HepG2 (cell line): ENCODE measurements around the gene ANTXR1.

ENCODE experiments used
- EP300 ChIP-seq, 3 experiments: sonication (generic) in 1 of 3; formaldehyde crosslinking in 1 of 3; IDR thresholded peaks; 2 replicates each; pipeline versions ENCODE4 v1.5.1 to v1.6.1; 2011 to 2020; ENCODE audit warnings: low read depth in 2 of 3, low read length in 2 of 3, borderline replicate concordance in 1 of 3, improper control_type of control experiment in 1 of 3, mild to moderate bottlenecking in 1 of 3, missing genetic modification reagents in 1 of 3, moderate library complexity in 1 of 3
- GABPA ChIP-seq, 2 experiments: IDR thresholded peaks; 2 replicates each; pipeline ENCODE4 v1.6.1; 2011 to 2016; ENCODE audit warnings: low read depth in 2 of 2, low read length in 1 of 2, missing biosample characterization in 1 of 2, missing genetic modification characterization in 1 of 2
- NCOA2 ChIP-seq: sonication (generic); formaldehyde crosslinking; IDR thresholded peaks from 2 replicates; pipeline ENCODE4 v1.8.0; 2022; ENCODE audit warnings: inconsistent platforms
- USF2 ChIP-seq, 2 experiments: sonication (generic) in 1 of 2; formaldehyde crosslinking in 1 of 2; IDR thresholded peaks; 2 replicates each; pipeline versions ENCODE4 v1.5.1 to v1.6.1; 2011 to 2020; ENCODE audit warnings: borderline replicate concordance in 1 of 2, low read depth in 1 of 2, low read length in 1 of 2, mild to moderate bottlenecking in 1 of 2, missing genetic modification reagents in 1 of 2, moderate library complexity in 1 of 2
- ZNF253 ChIP-seq: sonication (generic); formaldehyde crosslinking; IDR thresholded peaks from 2 replicates; pipeline ENCODE4 v1.8.0; 2022; ENCODE audit warnings: mild to moderate bottlenecking, missing genetic modification reagents, borderline replicate concordance
- ZNF687 ChIP-seq: sonication (generic); formaldehyde crosslinking; IDR thresholded peaks from 2 replicates; pipeline ENCODE4 v1.5.1; 2020; ENCODE audit warnings: mild to moderate bottlenecking, missing genetic modification reagents, moderate library complexity
- TF ChIP-seq, protein P1 (sequence below): sonication (generic); formaldehyde crosslinking; IDR thresholded peaks from 2 replicates; pipeline ENCODE4 v1.5.0; 2020; ENCODE audit warnings: missing genetic modification reagents, mild to moderate bottlenecking, borderline replicate concordance

DNA sequence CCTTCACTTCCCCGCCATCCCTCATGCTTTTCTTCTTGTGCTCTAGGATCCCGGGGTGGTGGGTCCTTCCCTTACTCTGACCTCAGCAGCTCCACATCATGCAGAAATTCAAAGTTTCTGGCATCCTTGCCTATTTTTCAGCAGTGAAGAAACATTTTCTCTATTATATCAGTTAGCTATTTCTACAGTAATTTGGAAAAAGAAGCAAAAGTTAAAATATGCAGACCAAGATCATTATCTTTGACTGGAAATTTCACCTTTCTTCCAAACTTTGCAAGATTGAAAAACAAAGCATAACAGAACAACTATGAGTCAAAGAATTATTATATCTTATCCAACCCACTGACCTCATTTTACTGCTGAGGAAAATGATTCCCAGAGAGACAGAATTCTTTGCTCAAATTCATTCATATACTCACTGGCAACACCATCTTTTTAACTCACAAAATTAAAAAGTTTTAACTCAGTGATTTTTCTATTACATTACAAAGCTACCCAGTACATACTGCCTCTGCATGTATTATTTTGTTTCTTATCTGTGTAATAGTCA, 40.5 kb downstream of the ANTXR1 start:
- TF ChIP-seq ZNF253 (CRISPR knock-in tag) (no peak), EP300 (IDR thresholded peaks at IDR 0.05; ENCODE audit: low read depth in 2 of 2, low read length in 2 of 2) (no peak), EP300 (CRISPR knock-in tag; IDR thresholded peaks at IDR 0.05; ENCODE audit: borderline replicate concordance) (no peak), ZNF687 (CRISPR knock-in tag) (no peak), NCOA2 (CRISPR knock-in tag) (no peak), GABPA (IDR thresholded peaks at IDR 0.05; ENCODE audit: low read depth, low read length) (no peak), GABPA (CRISPR knock-in tag; IDR thresholded peaks at IDR 0.05; ENCODE audit: low read depth) (no peak), USF2 (IDR thresholded peaks at IDR 0.05; ENCODE audit: low read depth, low read length) (no peak), USF2 (CRISPR knock-in tag; IDR thresholded peaks at IDR 0.05; ENCODE audit: borderline replicate concordance) (no peak)
- TF ChIP-seq, protein P1, sequence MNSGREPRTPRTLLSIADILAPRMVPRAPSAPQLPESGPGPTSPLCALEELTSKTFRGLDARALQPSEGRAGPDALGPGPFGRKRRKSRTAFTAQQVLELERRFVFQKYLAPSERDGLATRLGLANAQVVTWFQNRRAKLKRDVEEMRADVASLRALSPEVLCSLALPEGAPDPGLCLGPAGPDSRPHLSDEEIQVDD (CRISPR knock-in tag): no peak
